Trophoblast cell (in vitro differentiated cells and primary cell): ENCODE data around the gene EXD3.
"Not testable (repeated sequence)": the region's sequence is repeated elsewhere in the genome, so short reads cannot be mapped to it uniquely, and the experiment has no call there.

Experiments used
- DNase-seq, 2 donors: peaks; one replicate each; pipeline ENCODE4 v3.0.0-alpha.2; 2016
- H2AFZ ChIP-seq: 2 replicates; pipeline ENCODE4 v1.6.1; 2013; ENCODE audit warnings: low read length, moderate library complexity, mild to moderate bottlenecking; ENCODE audit not compliant: insufficient read depth, poor library complexity
- H2AK5ac ChIP-seq: 2 replicates; pipeline ENCODE4 v1.6.1; 2013; ENCODE audit warnings: mild to moderate bottlenecking, low read length
- H2BK120ac ChIP-seq: 2 replicates; pipeline ENCODE4 v1.6.1; 2013; ENCODE audit warnings: low read length, mild to moderate bottlenecking, moderate library complexity; ENCODE audit not compliant: insufficient read depth, poor library complexity
- H2BK12ac ChIP-seq: 2 replicates; pipeline ENCODE4 v1.6.1; 2013; ENCODE audit warnings: mild to moderate bottlenecking, low read length, moderate library complexity
- H2BK5ac ChIP-seq: 2 replicates; pipeline ENCODE4 v1.6.1; 2013; ENCODE audit warnings: low read length, low read depth, moderate library complexity, mild to moderate bottlenecking; ENCODE audit not compliant: poor library complexity
- H3K14ac ChIP-seq: 2 replicates; pipeline ENCODE4 v1.6.1; 2013; ENCODE audit warnings: mild to moderate bottlenecking, low read length
- H3K18ac ChIP-seq: 2 replicates; pipeline ENCODE4 v1.6.1; 2013; ENCODE audit warnings: mild to moderate bottlenecking, low read length
- H3K23ac ChIP-seq: 2 replicates; pipeline ENCODE4 v1.6.1; 2013; ENCODE audit warnings: low read length
- H3K27ac ChIP-seq: 2 replicates; pipeline ENCODE4 v1.5.1; 2013; ENCODE audit warnings: low read depth, mild to moderate bottlenecking, inconsistent platforms, low read length, moderate library complexity
- H3K27me3 ChIP-seq: 2 replicates; pipeline ENCODE4 v1.6.1; 2013; ENCODE audit warnings: inconsistent platforms, mild to moderate bottlenecking, low read length, moderate library complexity; ENCODE audit not compliant: insufficient read depth
- H3K36me3 ChIP-seq, 2 experiments: 1 replicate in 1 of 2; 2 replicates in 1 of 2; pipeline ENCODE4 v1.6.1; 2013; ENCODE audit warnings: low read length in 2 of 2, mild to moderate bottlenecking in 2 of 2, moderate library complexity in 1 of 2; ENCODE audit not compliant: insufficient read depth in 2 of 2, control insufficient read depth in 1 of 2
- H3K4ac ChIP-seq: 2 replicates; pipeline ENCODE4 v1.6.1; 2013; ENCODE audit warnings: low read depth, mild to moderate bottlenecking, low read length, moderate library complexity
- H3K4me1 ChIP-seq, 2 experiments: 1 replicate in 1 of 2; 2 replicates in 1 of 2; pipeline ENCODE4 v1.6.1; 2013; ENCODE audit warnings: low read length in 2 of 2, mild to moderate bottlenecking in 2 of 2, moderate library complexity in 1 of 2; ENCODE audit not compliant: insufficient read depth in 2 of 2, control insufficient read depth in 1 of 2
- H3K4me2 ChIP-seq: 2 replicates; pipeline ENCODE4 v1.6.1; 2013; ENCODE audit warnings: inconsistent platforms, mild to moderate bottlenecking, low read length, moderate library complexity
- H3K4me3 ChIP-seq: 2 replicates; pipeline ENCODE4 v1.5.1; 2013; ENCODE audit warnings: mild to moderate bottlenecking, low read depth, low read length, inconsistent platforms
- H3K79me1 ChIP-seq: one replicate; pipeline ENCODE4 v1.6.1; 2013; ENCODE audit warnings: low read length
- H3K79me2 ChIP-seq: 2 replicates; pipeline ENCODE4 v1.6.1; 2013; ENCODE audit warnings: low read length, mild to moderate bottlenecking; ENCODE audit not compliant: control insufficient read depth, insufficient read depth, poor library complexity
- H3K9ac ChIP-seq: 2 replicates; pipeline ENCODE4 v1.6.1; 2013; ENCODE audit warnings: mild to moderate bottlenecking, low read length
- H3K9me3 ChIP-seq: 2 replicates; pipeline ENCODE4 v1.6.1; 2013; ENCODE audit warnings: low read depth, mild to moderate bottlenecking, control low read depth, inconsistent platforms, low read length; ENCODE audit not compliant: insufficient read depth
- H4K12ac ChIP-seq: 2 replicates; pipeline ENCODE4 v1.6.1; 2013; ENCODE audit warnings: low read depth, mild to moderate bottlenecking, low read length, moderate library complexity
- H4K8ac ChIP-seq: 2 replicates; pipeline ENCODE4 v1.6.1; 2013; ENCODE audit warnings: low read depth, mild to moderate bottlenecking, low read length, moderate library complexity
- H4K91ac ChIP-seq: one replicate; pipeline ENCODE4 v1.6.1; 2013; ENCODE audit warnings: low read depth, mild to moderate bottlenecking, low read length, moderate library complexity
- WGBS: extraction: QIAGEN DNeasy Blood & Tissue Kit; methylation state at CpG from one replicate; pipeline ENCODE4 v1.1.7; 2013; ENCODE audit warnings: missing lambda C conversion rate; ENCODE audit not compliant: insufficient read length, insufficient coverage; ENCODE audit errors: extremely low coverage; 5-methylcytosine and 5-hydroxymethylcytosine counted together

The EXD3 gene

DNA sequence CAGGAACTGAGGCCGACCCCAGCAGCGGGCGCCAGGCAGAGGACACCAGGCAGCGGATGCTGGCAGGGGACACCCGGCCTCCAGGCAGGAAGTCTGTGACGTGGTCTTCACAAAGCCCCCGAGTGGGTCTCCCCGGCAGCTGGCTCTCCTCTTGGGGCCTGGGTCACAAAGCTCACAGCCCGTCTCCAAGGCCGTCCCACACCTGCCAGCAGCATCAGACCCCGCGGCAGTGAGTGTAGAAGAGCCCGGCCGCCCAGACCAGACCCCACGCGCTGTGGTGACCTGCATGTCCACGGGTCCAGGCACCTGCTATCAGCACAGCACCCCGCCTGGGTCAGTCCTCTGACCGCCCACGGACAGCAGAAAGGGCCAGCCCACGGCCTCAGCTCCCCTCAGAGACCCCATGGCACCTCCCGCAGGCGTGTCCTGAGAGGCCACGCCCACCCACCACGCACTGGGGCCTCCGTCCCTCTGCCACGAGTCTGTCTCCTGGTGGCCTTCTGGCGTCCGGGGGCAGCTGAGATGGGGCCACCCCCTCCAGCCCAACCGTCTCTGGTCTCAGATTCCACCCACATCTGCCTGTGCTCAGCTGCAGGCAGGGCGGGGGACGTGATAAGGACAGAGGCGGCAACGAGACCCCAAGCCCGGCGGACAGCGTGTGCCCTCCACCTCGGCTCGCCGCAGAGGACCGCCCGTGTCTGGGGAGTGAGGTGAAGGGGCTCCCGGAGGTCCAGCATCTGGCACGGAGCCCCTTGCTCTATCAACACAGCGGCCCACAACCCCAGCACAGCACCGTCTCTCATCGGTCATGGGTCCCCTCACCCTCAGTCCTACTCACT is 34.2 kb downstream of the EXD3 start:
- no peaks in the 10 kb centered on the region for H3K4me1 ChIP-seq
- no CpG with 5 or more reads among the region's 47 CpGs for WGBS
- DNase-seq: no peak

DNA sequence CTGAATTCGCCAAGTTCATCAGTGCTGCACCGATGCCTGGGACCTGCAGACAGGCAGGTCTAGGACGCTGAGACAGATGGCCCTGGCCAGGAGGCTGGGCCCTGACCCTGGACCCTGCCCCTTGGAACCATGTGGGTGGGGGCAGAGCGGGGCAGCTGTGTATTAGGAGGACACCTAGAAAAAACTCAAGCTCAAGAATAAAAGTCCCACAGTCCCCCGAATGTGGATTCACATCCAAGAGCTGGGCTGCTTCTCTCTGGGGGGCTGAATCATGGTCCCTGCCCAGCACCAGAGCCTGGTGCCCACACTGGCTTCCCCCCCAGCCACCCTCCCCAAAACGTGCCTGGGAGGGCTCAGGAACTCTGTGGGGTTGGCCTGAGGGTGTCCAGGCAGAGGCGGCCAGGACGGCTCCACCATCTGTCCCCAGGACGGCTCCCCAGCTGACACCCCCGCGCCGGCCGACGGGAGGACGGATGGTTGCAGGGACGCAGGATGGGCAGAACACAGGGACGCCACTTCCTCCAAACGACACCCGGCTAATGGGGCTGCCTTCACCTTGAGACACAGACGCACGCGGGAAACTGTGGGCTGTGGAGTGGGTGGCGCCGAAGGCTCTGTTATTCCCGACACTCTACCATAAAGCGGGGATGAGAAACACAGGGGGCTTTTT is 34.9 kb downstream of the EXD3 start:
- Histone ChIP-seq H3K4me3 (no peak overlapping the region), H3K27ac (no peak overlapping the region), H2BK5ac (no peak overlapping the region), H3K9ac (no peak overlapping the region), H2AK5ac (no peak overlapping the region), H3K4ac (no peak overlapping the region), H2BK120ac (no peak overlapping the region), H4K91ac (no peak overlapping the region), H3K4me2 (no peak overlapping the region), H3K14ac (no peak overlapping the region), H3K9me3 (no peaks in the 10 kb centered on the region), H3K23ac (no peak overlapping the region), H4K12ac (no peak overlapping the region), H3K79me2 (no peaks in the 10 kb centered on the region), H3K18ac (no peak overlapping the region), H2BK12ac (no peak overlapping the region), H3K79me1 (no peaks in the 10 kb centered on the region), H3K36me3 (no peaks in the 10 kb centered on the region), H2AFZ (no peak overlapping the region), H3K27me3 (no peaks in the 10 kb centered on the region), H3K4me1 (no peaks in the 10 kb centered on the region), H4K8ac (no peak overlapping the region)
- no CpG with 5 or more reads among the region's 26 CpGs for WGBS
- no peak for DNase-seq

More for the DNA sequence above, 34.2 kb downstream of the EXD3 start:
- no peaks in the 10 kb centered on the region for H3K27me3 ChIP-seq
- no peak overlapping the region for H3K4me2 ChIP-seq
- no peak overlapping the region for H3K4ac ChIP-seq
- H2BK120ac ChIP-seq: no peak overlapping the region
- no peak overlapping the region for H4K8ac ChIP-seq
- no peaks in the 10 kb centered on the region for H3K9me3 ChIP-seq
- no peaks in the 10 kb centered on the region for H3K79me2 ChIP-seq
- no peak overlapping the region for H4K91ac ChIP-seq
- no peak overlapping the region for H2AK5ac ChIP-seq
- H2BK12ac ChIP-seq: no peak overlapping the region
- no peak overlapping the region for H3K4me3 ChIP-seq
- H2BK5ac ChIP-seq: no peak overlapping the region
- no peak overlapping the region for H4K12ac ChIP-seq
- no peaks in the 10 kb centered on the region for H3K79me1 ChIP-seq
- H3K18ac ChIP-seq: no peak overlapping the region
- H3K36me3 ChIP-seq: no peaks in the 10 kb centered on the region
- H2AFZ ChIP-seq: no peak overlapping the region
- H3K23ac ChIP-seq: no peak overlapping the region
- no peak overlapping the region for H3K27ac ChIP-seq
- H3K9ac ChIP-seq: no peak overlapping the region
- no peak overlapping the region for H3K14ac ChIP-seq

DNA sequence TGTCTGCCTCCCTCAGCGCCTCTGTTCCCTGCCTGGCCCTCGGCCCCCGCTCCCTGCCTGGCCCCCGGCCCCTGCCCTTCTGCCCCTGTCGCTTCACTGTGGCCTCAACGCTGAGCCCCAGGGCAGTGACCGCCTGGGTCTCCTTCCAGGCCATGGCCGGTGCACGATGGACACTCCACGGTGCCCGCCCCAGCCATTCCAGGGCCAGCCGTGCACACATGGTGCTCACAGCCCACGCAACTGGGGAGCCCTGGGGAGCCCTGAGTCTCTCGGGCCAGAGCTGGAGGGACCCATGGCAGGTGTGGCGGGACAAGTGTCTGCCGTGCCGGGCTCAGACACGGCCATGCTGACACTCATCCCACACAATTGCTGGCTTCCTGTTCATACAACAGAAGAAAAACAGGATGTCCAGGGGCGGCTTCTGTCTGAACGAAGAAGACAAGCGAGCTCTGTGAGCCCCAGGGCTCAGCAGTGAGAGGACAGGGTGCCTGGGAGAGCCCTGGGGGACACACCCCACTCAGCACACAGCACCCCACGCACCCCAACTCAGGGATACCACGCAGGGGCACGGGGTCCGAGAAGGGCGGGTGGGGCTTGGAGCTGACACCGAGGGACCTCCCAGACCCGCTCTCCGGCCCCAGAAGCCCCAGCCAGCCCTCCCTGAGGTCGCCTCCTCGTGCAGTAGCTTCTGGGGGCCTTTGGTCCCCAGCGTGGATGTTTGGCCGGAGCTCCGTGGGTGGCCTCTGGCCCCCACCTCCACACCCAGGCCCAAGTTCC is 35.7 kb downstream of the EXD3 start:
- Histone ChIP-seq H3K9me3 (no peaks in the 10 kb centered on the region), H3K23ac (no peak overlapping the region), H2AK5ac (no peak overlapping the region), H2BK5ac (no peak overlapping the region), H3K79me2 (no peaks in the 10 kb centered on the region), H3K27ac (no peak overlapping the region), H3K27me3 (no peaks in the 10 kb centered on the region), H3K9ac (no peak overlapping the region), H3K18ac (no peak overlapping the region), H2BK12ac (no peak overlapping the region), H3K4me2 (no peak overlapping the region), H4K91ac (no peak overlapping the region), H4K12ac (no peak overlapping the region), H3K79me1 (no peaks in the 10 kb centered on the region), H3K14ac (no peak overlapping the region), H4K8ac (no peak overlapping the region), H3K36me3 (no peaks in the 10 kb centered on the region), H3K4ac (no peak overlapping the region), H2AFZ (no peak overlapping the region), H2BK120ac (no peak overlapping the region), H3K4me3 (no peak overlapping the region), H3K4me1 (no peaks in the 10 kb centered on the region)
- DNase-seq: no peak
- WGBS: no CpG with 5 or more reads among the region's 34 CpGs

DNA sequence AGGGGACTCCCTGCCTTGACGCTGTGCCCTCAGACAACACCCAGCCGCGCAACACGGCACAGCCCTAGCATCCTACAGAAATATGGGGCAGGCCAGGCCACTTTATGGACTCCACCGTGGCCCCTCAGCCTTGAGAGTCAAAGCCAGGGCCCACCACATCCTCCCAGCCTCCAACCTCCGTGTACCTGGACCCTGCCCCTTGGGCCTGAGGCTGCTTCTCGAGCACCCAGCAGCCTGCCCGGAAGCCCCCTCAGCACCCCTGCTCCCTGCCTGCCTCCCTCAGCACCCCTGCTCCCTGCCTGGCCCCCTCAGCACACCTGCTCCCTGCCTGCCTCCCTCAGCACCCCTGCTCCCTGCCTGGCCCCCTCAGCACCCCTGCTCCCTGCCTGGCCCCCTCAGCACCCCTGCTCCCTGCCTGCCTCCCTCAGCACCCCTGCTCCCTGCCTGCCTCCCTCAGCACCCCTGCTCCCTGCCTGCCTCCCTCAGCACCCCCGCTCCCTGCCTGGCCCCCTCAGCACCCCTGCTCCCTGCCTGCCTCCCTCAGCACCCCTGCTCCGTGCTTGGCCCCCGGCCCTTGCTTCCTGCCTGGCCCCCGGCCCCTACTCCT is 36.4 kb downstream of the EXD3 start:
- H2BK120ac ChIP-seq, H2BK5ac ChIP-seq, H3K4me3 ChIP-seq, H3K4ac ChIP-seq, H2BK12ac ChIP-seq, H3K36me3 ChIP-seq, H4K91ac ChIP-seq, H3K4me2 ChIP-seq, H3K27ac ChIP-seq, H3K14ac ChIP-seq, H2AFZ ChIP-seq, H3K4me1 ChIP-seq, H3K27me3 ChIP-seq, DNase-seq, H4K8ac ChIP-seq, H3K9me3 ChIP-seq, H4K12ac ChIP-seq, H2AK5ac ChIP-seq, H3K79me1 ChIP-seq, H3K23ac ChIP-seq, H3K9ac ChIP-seq, H3K79me2 ChIP-seq, H3K18ac ChIP-seq: not testable (repeated sequence)
- WGBS: no CpG with 5 or more reads among the region's 12 CpGs
